Parathyroid adenoma (tissue), 2 donors: ENCODE measurements around the gene CASP8AP2.

ENCODE experiments used
- H2AFZ ChIP-seq: fragments of 300-600 bp; sonication (generic); one replicate; pipeline ENCODE4 v1.7.0; 2017; ENCODE audit warnings: antibody characterized with exemption, mild to moderate bottlenecking
- H3K27ac ChIP-seq: fragments of 300-600 bp; sonication (generic); one replicate; pipeline ENCODE4 v1.7.0; 2017
- H3K27me3 ChIP-seq: fragments of 300-600 bp; sonication (generic); one replicate; pipeline ENCODE4 v1.7.0; 2017; ENCODE audit warnings: low read length; ENCODE audit not compliant: control insufficient read depth, insufficient read depth
- H3K36me3 ChIP-seq: fragments of 300-600 bp; sonication (generic); one replicate; pipeline ENCODE4 v1.7.0; 2017; ENCODE audit warnings: low read length; ENCODE audit not compliant: control insufficient read depth, insufficient read depth
- H3K4me1 ChIP-seq: fragments of 300-600 bp; sonication (generic); one replicate; pipeline ENCODE4 v1.7.0; 2017; ENCODE audit warnings: control low read depth
- H3K4me2 ChIP-seq: fragments of 300-600 bp; sonication (generic); one replicate; pipeline ENCODE4 v1.7.0; 2017; ENCODE audit warnings: low read length
- H3K4me3 ChIP-seq: fragments of 300-600 bp; sonication (generic); one replicate; pipeline ENCODE4 v1.7.0; 2017; ENCODE audit warnings: low read depth, low read length
- H3K79me2 ChIP-seq: fragments of 300-600 bp; sonication (generic); one replicate; pipeline ENCODE4 v1.7.0; 2017; ENCODE audit warnings: control low read depth
- H3K9ac ChIP-seq: fragments of 300-600 bp; sonication (generic); one replicate; pipeline ENCODE4 v1.7.0; 2017; ENCODE audit warnings: mild to moderate bottlenecking
- H3K9me3 ChIP-seq: fragments of 300-600 bp; sonication (generic); one replicate; pipeline ENCODE4 v1.7.0; 2017; ENCODE audit warnings: low read length; ENCODE audit not compliant: control insufficient read depth
- TF ChIP-seq, protein P1 (sequence below): fragments of 300-600 bp; sonication (generic); IDR thresholded peaks from one replicate; pipeline ENCODE4 v1.7.0; 2017; ENCODE audit warnings: antibody characterized with exemption, mild to moderate bottlenecking
- donor health status: primary hyperparathyroidism.

CASP8AP2 gene

GRCh38 chr6:89793586-89793985, 36.1 kb upstream of the CASP8AP2 start:
- H3K9me3 ChIP-seq, result no peaks in the 10 kb centered on the region
- TF ChIP-seq, protein P1, sequence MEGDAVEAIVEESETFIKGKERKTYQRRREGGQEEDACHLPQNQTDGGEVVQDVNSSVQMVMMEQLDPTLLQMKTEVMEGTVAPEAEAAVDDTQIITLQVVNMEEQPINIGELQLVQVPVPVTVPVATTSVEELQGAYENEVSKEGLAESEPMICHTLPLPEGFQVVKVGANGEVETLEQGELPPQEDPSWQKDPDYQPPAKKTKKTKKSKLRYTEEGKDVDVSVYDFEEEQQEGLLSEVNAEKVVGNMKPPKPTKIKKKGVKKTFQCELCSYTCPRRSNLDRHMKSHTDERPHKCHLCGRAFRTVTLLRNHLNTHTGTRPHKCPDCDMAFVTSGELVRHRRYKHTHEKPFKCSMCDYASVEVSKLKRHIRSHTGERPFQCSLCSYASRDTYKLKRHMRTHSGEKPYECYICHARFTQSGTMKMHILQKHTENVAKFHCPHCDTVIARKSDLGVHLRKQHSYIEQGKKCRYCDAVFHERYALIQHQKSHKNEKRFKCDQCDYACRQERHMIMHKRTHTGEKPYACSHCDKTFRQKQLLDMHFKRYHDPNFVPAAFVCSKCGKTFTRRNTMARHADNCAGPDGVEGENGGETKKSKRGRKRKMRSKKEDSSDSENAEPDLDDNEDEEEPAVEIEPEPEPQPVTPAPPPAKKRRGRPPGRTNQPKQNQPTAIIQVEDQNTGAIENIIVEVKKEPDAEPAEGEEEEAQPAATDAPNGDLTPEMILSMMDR, result no peak
- H3K36me3 ChIP-seq, result no peaks in the 10 kb centered on the region
- H3K9ac ChIP-seq, result no peak overlapping the region
- no peaks in the 10 kb centered on the region for H3K4me1 ChIP-seq
- no peak overlapping the region for H2AFZ ChIP-seq
- H3K27ac ChIP-seq, result no peak overlapping the region
- no peak overlapping the region for H3K4me3 ChIP-seq
- H3K79me2 ChIP-seq, result peaks cover 5% of the 10 kb centered on the region
- no peaks in the 10 kb centered on the region for H3K27me3 ChIP-seq
- no peak overlapping the region for H3K4me2 ChIP-seq

DNA sequence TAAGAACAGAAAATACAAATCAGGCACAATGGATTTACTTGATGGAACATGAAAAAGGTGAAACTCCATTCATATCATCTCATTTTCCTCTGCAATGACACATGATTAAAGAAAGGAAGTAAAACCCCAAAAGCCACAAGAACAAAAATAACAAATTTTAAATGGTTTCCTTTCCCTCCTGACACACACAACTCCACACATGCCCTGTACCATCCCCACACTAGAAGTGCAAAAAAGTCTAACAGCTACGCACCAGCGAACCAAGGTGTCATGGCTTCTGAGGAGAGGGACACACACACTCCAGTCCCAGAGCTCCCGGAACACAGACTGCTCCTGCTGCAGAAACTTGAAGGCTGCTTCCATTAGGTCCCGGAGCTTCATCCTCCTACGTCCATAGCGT, 35.4 kb upstream of the CASP8AP2 start:
- Histone ChIP-seq H2AFZ (no peak overlapping the region), H3K4me3 (no peak overlapping the region), H3K9me3 (no peaks in the 10 kb centered on the region), H3K9ac (no peak overlapping the region), H3K27me3 (no peaks in the 10 kb centered on the region), H3K4me2 (no peak overlapping the region), H3K79me2 (peaks cover 5% of the 10 kb centered on the region), H3K27ac (no peak overlapping the region), H3K4me1 (no peaks in the 10 kb centered on the region), H3K36me3 (no peaks in the 10 kb centered on the region)
- TF ChIP-seq, protein P1, result no peak

GRCh38 chr6:89797317-89797716, 32.4 kb upstream of the CASP8AP2 start:
- Histone ChIP-seq H3K9ac (no peak overlapping the region), H3K4me2 (no peak overlapping the region), H3K79me2 (peaks cover 5% of the 10 kb centered on the region), H3K27ac (no peak overlapping the region), H3K4me1 (no peaks in the 10 kb centered on the region), H2AFZ (no peak overlapping the region), H3K36me3 (no peaks in the 10 kb centered on the region), H3K4me3 (no peak overlapping the region), H3K27me3 (no peaks in the 10 kb centered on the region), H3K9me3 (no peaks in the 10 kb centered on the region)
- TF ChIP-seq, protein P1, result no peak

- H3K27me3 ChIP-seq, result no peaks in the 10 kb centered on the region
- no peak overlapping the region for H3K27ac ChIP-seq
- no peak overlapping the region for H3K4me3 ChIP-seq
- no peaks in the 10 kb centered on the region for H3K4me1 ChIP-seq
- H3K36me3 ChIP-seq, result no peaks in the 10 kb centered on the region
- H2AFZ ChIP-seq, result no peak overlapping the region
- TF ChIP-seq, protein P1, result no peak
- H3K9me3 ChIP-seq, result no peaks in the 10 kb centered on the region
- H3K79me2 ChIP-seq, result peaks cover 5% of the 10 kb centered on the region
- H3K9ac ChIP-seq, result no peak overlapping the region
- H3K4me2 ChIP-seq, result no peak overlapping the region
Measured at GRCh38 chr6:89799096-89799495, 30.6 kb upstream of the CASP8AP2 start.

DNA sequence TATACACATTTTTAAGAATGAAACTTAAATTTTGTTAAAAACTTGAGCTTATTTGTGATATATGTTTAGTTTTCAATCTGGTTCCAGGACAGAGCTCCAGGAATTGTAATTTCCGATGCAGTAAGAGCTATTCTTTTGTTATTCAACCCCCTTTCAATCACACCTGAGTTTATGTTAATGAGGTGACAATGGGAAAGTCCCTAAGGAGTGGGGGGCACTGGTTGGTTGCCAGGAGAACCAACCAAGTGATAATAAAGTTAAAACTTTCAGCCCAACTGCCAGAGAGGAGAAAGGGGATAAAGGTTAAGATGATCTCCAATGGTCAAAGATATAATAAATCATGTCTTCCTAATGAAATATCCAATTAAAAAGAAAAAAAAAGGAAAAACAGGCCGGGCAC, 29.9 kb upstream of the CASP8AP2 start:
- Histone ChIP-seq H3K79me2 (peaks cover 5% of the 10 kb centered on the region), H3K9ac (no peak overlapping the region), H3K4me2 (no peak overlapping the region), H3K27me3 (no peaks in the 10 kb centered on the region), H3K4me3 (no peak overlapping the region), H3K36me3 (no peaks in the 10 kb centered on the region), H3K4me1 (no peaks in the 10 kb centered on the region), H2AFZ (no peak overlapping the region), H3K9me3 (no peaks in the 10 kb centered on the region), H3K27ac (no peak overlapping the region)
- TF ChIP-seq, protein P1, result no peak
